ENCODE measurements around the gene SERPINE3.

The SERPINE3 gene

GRCh38 chr13:51339354-51339753 lies at the start of gene SERPINE3:
TSS of gene SERPINE3 (plus strand) at chr13:51339691. CDS start at chr13:51341092, 1,401 bp downstream.
- no peak for DNase-seq

GRCh38 chr13:51291341-51291740 lies 48.1 kb upstream of the SERPINE3 start:
- no peak for DNase-seq

- no peak for DNase-seq
These were observed 47.4 kb upstream of the SERPINE3 start for GRCh38 chr13:51292000-51292565.

GRCh38 chr13:51297556-51297955 lies 41.9 kb upstream of the SERPINE3 start:
- DNase-seq, result no peak

GRCh38 chr13:51298812-51299211 lies 40.7 kb upstream of the SERPINE3 start:
- DNase-seq, result no peak

GRCh38 chr13:51303063-51303552 lies 36.4 kb upstream of the SERPINE3 start:
- DNase-seq, result no peak

GRCh38 chr13:51303882-51304281 lies 35.6 kb upstream of the SERPINE3 start:
- DNase-seq, result no peak

- DNase-seq, result no peak
These were observed 34.1 kb upstream of the SERPINE3 start for GRCh38 chr13:51305271-51305967.

- DNase-seq, result no peak
These were observed 30.7 kb upstream of the SERPINE3 start for GRCh38 chr13:51308781-51309180.

- DNase-seq, result no peak
These were observed 28.3 kb upstream of the SERPINE3 start for GRCh38 chr13:51311231-51311630.

GRCh38 chr13:51311957-51312520 lies 27.5 kb upstream of the SERPINE3 start:
- DNase-seq, result no peak

- no peak for DNase-seq
These were observed 25.9 kb upstream of the SERPINE3 start for GRCh38 chr13:51313619-51314018.

- DNase-seq, result no peak
These were observed 22.2 kb upstream of the SERPINE3 start for GRCh38 chr13:51317262-51317661.

GRCh38 chr13:51318015-51318414 lies 21.5 kb upstream of the SERPINE3 start:
- no peak for DNase-seq

- DNase-seq, result no peak
These were observed 20.6 kb upstream of the SERPINE3 start for GRCh38 chr13:51318876-51319275.

- no peak for DNase-seq
These were observed 17.7 kb upstream of the SERPINE3 start for GRCh38 chr13:51321836-51322235.

- no peak for DNase-seq
These were observed 16.7 kb upstream of the SERPINE3 start for GRCh38 chr13:51322826-51323225.

GRCh38 chr13:51323824-51324511 lies 15.5 kb upstream of the SERPINE3 start:
- no peak for DNase-seq

GRCh38 chr13:51324714-51325420 lies 14.6 kb upstream of the SERPINE3 start:
- no peak for DNase-seq

- no peak for DNase-seq
These were observed 13.7 kb upstream of the SERPINE3 start for GRCh38 chr13:51325837-51326236.

- no peak for DNase-seq
These were observed 12.7 kb upstream of the SERPINE3 start for GRCh38 chr13:51326777-51327176.

GRCh38 chr13:51327961-51328360 lies 11.5 kb upstream of the SERPINE3 start:
- DNase-seq, result no peak

GRCh38 chr13:51328488-51328887 lies 11.0 kb upstream of the SERPINE3 start:
- no peak for DNase-seq

All from SW 1271 (cell line).